Stimulated activated CD8-positive, alpha-beta memory T cell treated with anti-CD3 and anti-CD28 coated beads, Interleukin-2, amount 100 ng/mL, for 48 hours (primary cell): Measurements from ENCODE around the gene HENMT1.
"Not testable (repeated sequence)": the region's sequence is repeated elsewhere in the genome, so short reads cannot be mapped to it uniquely, and the experiment has no call there.

Source experiments
- DNase-seq, 2 donors: peaks; one replicate each; pipeline ENCODE4 v3.0.0-alpha.2; 2020; ENCODE audit warnings: low read depth in 2 of 2

The HENMT1 gene

GRCh38 chr1:108661030-108661609, at the start of gene HENMT1:
Gene HENMT1 (minus strand): TSS chr1:108661093. CDS start chr1:108659884, 1,209 bp downstream.
- peak; percentile 59 to 65 for DNase-seq

DNA sequence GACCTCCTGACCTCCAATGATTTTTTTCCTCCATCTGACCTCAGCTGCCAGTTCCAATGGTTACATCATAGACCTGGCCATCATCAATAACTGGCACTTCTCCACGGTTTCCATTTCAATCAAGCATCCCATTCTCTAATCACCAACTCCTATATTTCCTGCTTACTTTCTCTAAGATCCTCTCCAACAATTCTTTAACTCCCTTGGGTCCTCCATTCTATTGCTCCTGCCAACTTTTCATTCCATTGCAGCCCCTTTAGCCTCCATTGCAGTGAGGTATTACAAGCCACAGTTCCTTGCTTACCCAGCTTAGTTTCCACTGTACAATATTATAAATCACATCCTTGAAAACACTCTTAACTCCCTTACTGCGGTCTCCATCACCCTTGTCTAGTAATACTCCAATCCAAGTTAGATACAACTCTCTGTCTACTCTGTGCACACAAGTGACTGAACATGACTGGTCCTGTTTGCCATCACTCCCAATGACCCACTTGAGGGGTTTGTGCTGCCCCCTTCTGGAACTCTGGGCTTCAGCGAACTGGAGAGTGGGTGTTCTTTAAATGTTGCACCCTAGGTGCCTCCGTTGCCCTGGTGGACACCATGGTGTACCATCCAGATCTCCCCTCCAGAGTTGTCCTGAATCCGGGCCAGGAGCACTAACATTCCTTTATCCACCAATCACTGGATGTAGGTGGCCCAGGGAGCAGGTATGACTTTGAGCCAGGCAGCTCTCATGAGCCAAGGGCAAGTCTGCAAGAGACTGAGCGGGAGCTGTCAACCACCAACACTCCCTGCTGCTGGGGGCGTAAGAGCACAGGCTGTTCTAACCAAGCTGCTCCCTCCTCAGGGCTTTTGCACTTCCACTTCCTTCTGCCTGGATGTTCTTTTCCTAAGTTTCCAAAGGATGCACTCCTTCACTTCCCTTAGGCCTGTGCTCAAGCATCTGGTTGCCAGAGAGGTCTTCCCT, 48.1 kb upstream of the HENMT1 start:
- peak; percentile 37 to 48 for DNase-seq

GRCh38 chr1:108706643-108707042, 45.8 kb upstream of the HENMT1 start:
- no peak for DNase-seq

DNA sequence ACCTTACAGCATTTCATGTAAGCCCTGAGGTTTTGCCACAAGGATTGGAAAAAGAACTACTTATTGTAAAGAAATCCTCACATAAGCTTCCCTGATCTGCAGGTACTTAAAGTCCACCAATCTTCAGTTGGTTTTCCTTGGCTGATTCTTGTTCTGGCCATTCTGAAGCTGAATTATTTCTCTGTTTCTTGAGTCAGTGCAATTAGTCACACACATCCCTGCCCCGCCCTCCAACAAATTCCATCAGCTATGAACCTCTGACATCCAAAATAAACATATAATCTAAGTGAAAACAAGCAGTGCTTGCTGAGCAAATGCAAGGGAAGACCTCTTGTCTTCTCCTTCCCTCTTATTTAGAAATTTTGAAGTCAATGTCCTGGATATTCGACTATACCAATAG, 43.6 kb upstream of the HENMT1 start:
- DNase-seq: no peak

GRCh38 chr1:108703939-108704338, 43.0 kb upstream of the HENMT1 start:
- DNase-seq: no peak

GRCh38 chr1:108702109-108702508, 41.2 kb upstream of the HENMT1 start:
- not testable (repeated sequence) for DNase-seq

- DNase-seq: no peak
Measured at GRCh38 chr1:108701176-108701849, 40.4 kb upstream of the HENMT1 start.

DNA sequence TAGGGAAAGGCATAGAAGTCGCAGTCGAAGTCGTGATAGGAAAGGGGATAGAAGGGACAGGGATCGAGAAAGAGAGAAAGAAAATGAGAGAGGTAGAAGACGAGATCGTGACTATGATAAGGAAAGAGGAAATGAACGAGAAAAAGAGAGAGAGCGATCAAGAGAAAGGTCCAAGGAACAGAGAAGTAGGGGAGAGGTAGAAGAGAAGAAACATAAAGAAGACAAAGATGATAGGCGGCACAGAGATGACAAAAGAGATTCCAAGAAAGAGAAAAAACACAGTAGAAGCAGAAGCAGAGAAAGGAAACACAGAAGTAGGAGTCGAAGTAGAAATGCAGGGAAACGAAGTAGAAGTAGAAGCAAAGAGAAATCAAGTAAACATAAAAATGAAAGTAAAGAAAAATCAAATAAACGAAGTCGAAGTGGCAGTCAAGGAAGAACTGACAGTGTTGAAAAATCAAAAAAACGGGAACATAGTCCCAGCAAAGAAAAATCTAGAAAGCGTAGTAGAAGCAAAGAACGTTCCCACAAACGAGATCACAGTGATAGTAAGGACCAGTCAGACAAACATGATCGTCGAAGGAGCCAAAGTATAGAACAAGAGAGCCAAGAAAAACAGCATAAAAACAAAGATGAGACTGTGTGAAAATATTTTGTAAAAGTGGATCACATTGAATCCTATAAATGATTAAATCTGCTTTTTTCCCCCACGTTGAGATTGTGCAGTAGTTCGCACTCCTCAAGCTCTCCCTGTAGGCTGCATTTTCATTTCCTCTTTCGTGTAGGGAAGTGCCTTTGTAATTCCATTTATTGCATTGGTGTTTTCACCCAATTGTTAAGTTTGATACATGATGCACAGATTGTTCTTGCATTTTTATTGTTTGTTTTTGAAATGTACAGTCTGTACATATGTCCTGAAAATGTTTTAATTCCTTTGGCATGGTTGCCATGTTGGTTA, 38.8 kb upstream of the HENMT1 start:
- DNase-seq: no peak

DNA sequence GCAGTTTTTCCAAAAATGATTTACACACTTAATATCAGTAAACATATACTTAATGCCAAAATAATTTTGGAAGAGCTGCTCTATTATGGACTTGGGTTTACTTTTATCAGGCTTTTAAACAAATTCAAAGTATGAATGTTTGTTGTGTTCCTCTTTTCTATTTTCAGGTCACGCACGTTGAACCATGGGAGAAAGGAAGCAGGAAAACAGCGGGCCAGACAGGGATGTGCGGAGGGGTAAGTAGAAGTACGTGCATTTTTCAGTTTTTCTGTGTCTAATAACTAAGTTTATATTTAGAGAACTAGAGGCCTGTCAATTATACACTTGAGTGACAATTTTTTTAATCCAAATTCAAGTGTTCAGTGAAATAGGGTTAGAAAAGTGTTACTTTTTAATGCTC, 34.6 kb upstream of the HENMT1 start:
- DNase-seq: no peak

- peak; percentile 36 to 40 for DNase-seq
Measured at GRCh38 chr1:108692724-108693655, 32.1 kb upstream of the HENMT1 start.

DNA sequence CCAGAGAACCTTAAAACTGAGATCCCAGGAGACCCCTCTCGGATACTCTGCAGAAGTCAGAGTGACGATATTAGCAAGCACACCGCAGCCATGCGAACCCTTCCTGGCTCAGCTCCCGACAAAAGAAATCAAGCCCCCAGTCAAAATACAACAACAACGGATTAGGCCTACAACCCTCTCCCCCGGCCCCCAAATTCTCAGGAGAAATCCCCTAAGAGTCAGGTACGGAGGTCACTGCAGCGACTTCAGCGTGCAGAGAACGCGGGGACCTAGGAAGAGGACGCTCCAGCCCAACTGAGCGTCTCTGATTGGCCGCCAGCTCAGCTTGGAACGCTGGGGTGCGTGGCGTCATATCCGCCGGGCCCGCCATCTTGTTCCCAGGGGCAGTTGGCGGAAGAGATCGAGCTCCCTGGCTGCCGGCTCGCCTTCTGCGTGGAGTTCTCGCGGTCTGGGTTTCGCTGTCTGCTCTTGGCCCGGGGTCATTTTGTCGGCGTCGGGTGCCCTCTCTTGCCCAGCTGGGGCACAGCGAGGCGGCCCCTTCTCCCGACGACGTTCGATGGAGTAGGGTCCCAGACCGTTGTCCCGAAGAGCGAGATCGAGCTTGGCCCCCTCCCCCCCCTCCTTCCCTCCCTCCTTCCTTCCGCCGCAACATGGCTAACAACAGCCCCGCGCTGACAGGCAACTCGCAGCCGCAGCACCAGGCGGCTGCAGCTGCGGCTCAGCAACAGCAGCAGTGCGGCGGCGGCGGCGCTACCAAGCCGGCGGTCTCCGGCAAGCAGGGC, 31.2 kb upstream of the HENMT1 start, which contains the start of gene PRPF38B:
PRPF38B (plus strand) TSS at position 369 of the 782 bp plus-strand sequence; CDS start at position 651, 282 bp downstream.
- peak; percentile 88 to 92 for DNase-seq

- DNase-seq: no peak
Measured at GRCh38 chr1:108691128-108691941, 30.4 kb upstream of the HENMT1 start.

- DNase-seq: no peak
Measured at GRCh38 chr1:108686614-108687313, 25.9 kb upstream of the HENMT1 start.

GRCh38 chr1:108685529-108685928, 24.6 kb upstream of the HENMT1 start:
- DNase-seq: no peak

DNA sequence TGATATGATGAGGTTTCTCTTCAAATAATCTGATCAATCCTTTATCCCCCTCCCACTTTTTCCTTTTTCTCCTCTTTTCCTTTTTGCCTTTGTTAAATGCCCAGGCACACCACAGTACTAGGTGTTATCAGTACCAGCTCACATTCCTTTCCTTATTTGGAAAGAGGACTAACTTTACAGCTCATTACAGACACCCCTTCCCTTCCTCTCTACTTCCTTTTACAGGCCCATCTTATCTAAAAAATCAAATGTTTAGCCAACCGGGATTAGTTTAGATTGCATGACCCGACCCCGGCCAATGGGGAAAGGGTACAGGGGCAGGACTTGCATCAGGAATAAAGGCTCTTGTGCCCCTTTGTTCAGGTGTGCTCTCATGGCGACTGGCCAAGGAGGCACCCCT, 20.8 kb upstream of the HENMT1 start:
- not testable (repeated sequence) for DNase-seq

DNA sequence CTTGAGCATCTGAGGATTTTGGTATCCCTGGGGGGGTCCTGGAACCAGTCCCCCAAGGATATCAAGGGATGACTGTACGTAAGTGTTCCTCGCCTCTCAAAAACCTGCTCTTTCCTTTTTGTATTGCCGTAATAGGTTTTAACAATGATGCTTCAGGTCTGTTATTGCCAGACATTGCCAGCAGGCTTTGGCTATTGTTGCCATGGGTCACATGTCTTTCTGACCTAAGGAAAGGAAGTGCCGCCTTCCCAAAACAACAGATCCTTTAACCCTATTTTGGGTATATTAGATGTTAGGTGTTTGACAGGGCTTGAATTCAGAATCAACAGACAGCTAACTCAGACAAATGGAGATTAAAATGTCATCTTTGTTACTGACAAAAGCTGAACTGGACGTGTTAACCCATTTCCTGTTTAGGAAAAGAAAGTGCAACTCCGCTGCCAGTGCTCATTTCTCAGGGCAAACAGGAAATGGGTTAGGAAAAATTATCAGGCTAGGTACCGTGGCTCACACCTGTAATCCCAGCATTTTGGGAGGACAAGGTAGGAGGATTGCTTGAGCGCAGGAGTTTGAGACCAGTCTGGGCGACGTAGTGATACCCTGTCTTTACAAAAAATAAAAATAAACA, 18.8 kb upstream of the HENMT1 start:
- DNase-seq: no peak

DNA sequence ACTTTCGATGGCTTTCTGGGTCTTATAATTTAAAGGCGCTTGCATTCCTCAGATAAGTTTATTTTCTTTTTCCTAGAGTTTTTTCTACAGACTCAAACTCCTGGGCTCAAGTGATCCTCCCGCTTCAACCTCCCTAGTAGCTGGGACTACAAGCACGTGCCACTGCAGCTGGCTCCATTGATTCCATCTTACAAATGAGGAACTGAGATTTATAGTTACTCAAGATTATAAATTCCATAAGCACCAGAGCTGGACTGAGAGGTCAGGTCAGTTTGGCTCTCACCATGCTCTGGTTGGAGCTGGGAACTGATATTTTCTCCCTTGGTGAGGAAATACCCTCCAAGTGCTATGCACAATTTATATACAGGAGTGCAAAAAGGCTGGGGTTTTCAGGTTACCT, 17.8 kb upstream of the HENMT1 start:
- DNase-seq: no peak
